HepG2 (cell line): ENCODE data around the gene DNAJC15. TPM values are rescaled to one million over a fixed set of nuclear protein-coding genes. Genes with fewer than 3 reads are reported as not detected.

ENCODE experiments used
- ATF1 ChIP-seq: IDR thresholded peaks from 2 replicates; pipeline ENCODE4 v1.6.1; 2016; ENCODE audit warnings: mild to moderate bottlenecking, control low read depth
- GABPA ChIP-seq, 2 experiments: IDR thresholded peaks; 2 replicates each; pipeline ENCODE4 v1.6.1; 2011 to 2016; ENCODE audit warnings: low read depth in 2 of 2, low read length in 1 of 2, missing biosample characterization in 1 of 2, missing genetic modification characterization in 1 of 2
- GATAD2A ChIP-seq: IDR thresholded peaks from 2 replicates; pipeline ENCODE4 v1.6.1; 2016
- IRF2 ChIP-seq: IDR thresholded peaks from 2 replicates; pipeline ENCODE4 v1.6.1; 2018; ENCODE audit warnings: missing genetic modification reagents, missing compliant biosample characterization
- NFIC ChIP-seq: IDR thresholded peaks from 2 replicates; pipeline ENCODE4 v1.6.1; 2012; ENCODE audit warnings: mild to moderate bottlenecking, low read length, inconsistent platforms
- PHF5A ChIP-seq: IDR thresholded peaks from one replicate; pipeline ENCODE4 v1.6.1; 2018; ENCODE audit warnings: low read depth, missing genetic modification reagents; ENCODE audit not compliant: unreplicated experiment
- ZMYM3 ChIP-seq: sonication (generic); formaldehyde crosslinking; IDR thresholded peaks from 2 replicates; pipeline ENCODE4 v1.5.1; 2020; ENCODE audit warnings: mild to moderate bottlenecking, missing genetic modification reagents
- ZSCAN29 ChIP-seq: sonication (generic); formaldehyde crosslinking; conservative IDR thresholded peaks from 2 replicates; pipeline ENCODE4 v1.4.0; 2020; ENCODE audit warnings: mild to moderate bottlenecking, missing genetic modification reagents
- polyA plus RNA-seq, 8 experiments: library from polyadenylated mRNA; depleted of rRNA in 3 of 8; stranded (reverse) in 7 of 8; unstranded in 1 of 8; fragments of >200 nt; fragmentation: Illumina TruSeq in 4 of 8; extraction: Trizol in 4 of 8; gene quantifications; 2 replicates each; pipeline versions ENCODE4 v1.2.1 to v1.2.3, GENCODE V29; 2011 to 2016; ENCODE audit warnings: low read depth in 4 of 8, missing spikeins in 1 of 8, mixed read lengths in 1 of 8; ENCODE audit not compliant: insufficient read depth in 1 of 8
- total RNA-seq, 5 experiments: library from RNA; depleted of rRNA; stranded (reverse); fragments of >200 nt; fragmentation: Illumina TruSeq; extraction: Trizol; gene quantifications; 2 replicates each; pipeline ENCODE4 v1.2.3, GENCODE V29; 2016; ENCODE audit warnings: low read depth in 1 of 5
- TF ChIP-seq, protein P1 (sequence below): sonication (generic); formaldehyde crosslinking; IDR thresholded peaks from 2 replicates; pipeline ENCODE4 v1.4.0; 2020; ENCODE audit warnings: low read depth, missing genetic modification reagents
- TF ChIP-seq, protein P2 (sequence below): IDR thresholded peaks from 2 replicates; pipeline ENCODE4 v1.4.0; 2020; ENCODE audit warnings: mild to moderate bottlenecking, missing genetic modification reagents
- TF ChIP-seq, protein P3 (sequence below): sonication (generic); formaldehyde crosslinking; IDR thresholded peaks from 2 replicates; pipeline ENCODE4 v1.5.0; 2020; ENCODE audit warnings: missing genetic modification reagents

The DNAJC15 gene
- total and polyA plus RNA-seq, 2 of the 13 experiments (the other 11 are each of a cell fraction or from before 2014, with no cell fraction given): 23.0 to 31.9 TPM

DNA sequence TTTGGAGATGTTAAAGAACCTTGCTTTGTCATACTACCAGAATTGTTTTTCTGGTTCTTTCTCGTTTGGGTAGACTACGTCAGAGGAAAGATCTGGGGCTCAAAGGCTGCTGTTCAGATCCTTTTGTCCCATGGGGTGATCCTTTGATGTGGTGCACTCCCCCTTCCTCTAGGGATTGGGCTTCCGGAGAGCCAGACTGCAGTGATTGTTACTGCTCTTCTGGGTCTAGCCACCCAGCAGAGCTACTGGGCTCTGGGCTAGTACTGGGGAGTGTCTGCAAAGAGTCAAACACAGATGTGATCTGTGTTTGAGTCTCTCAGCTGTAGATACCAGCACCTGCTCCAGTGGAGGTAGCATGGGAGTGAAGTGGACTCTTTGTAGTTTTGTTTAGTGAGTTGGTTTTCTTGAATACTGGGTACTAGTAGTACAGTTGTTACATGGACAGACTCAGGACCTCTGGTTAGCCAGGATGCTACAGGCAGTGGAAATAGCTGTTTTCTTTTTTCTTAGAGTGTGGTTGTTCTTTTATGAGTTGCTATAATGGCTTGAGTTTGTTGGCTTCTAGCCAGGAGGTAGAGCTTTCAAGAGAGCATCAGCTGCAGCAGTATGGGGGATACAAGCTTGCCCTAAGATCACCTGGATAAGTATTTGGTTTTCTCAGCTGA, 34.4 kb downstream of the DNAJC15 start (continued):
- TF ChIP-seq PHF5A (CRISPR knock-in tag) (no peak), IRF2 (CRISPR knock-in tag) (no peak), GABPA (IDR thresholded peaks at IDR 0.05; ENCODE audit: low read depth, low read length) (no peak), GABPA (CRISPR knock-in tag; IDR thresholded peaks at IDR 0.05; ENCODE audit: low read depth) (peak; percentile 64), GATAD2A (CRISPR knock-in tag) (peak; percentile 75), ZMYM3 (CRISPR knock-in tag) (peak; percentile 57; the same call in 1 of the 2 replicates), NFIC (peak; percentile 53; the same call in 1 of the 2 replicates), ZSCAN29 (CRISPR knock-in tag) (0 out of 2 replicates have a peak, but pooled peaks have one; percentile 8), ATF1 (CRISPR knock-in tag) (0 out of 2 replicates have a peak, but pooled peaks have one; percentile 37)
- TF ChIP-seq, protein P1, sequence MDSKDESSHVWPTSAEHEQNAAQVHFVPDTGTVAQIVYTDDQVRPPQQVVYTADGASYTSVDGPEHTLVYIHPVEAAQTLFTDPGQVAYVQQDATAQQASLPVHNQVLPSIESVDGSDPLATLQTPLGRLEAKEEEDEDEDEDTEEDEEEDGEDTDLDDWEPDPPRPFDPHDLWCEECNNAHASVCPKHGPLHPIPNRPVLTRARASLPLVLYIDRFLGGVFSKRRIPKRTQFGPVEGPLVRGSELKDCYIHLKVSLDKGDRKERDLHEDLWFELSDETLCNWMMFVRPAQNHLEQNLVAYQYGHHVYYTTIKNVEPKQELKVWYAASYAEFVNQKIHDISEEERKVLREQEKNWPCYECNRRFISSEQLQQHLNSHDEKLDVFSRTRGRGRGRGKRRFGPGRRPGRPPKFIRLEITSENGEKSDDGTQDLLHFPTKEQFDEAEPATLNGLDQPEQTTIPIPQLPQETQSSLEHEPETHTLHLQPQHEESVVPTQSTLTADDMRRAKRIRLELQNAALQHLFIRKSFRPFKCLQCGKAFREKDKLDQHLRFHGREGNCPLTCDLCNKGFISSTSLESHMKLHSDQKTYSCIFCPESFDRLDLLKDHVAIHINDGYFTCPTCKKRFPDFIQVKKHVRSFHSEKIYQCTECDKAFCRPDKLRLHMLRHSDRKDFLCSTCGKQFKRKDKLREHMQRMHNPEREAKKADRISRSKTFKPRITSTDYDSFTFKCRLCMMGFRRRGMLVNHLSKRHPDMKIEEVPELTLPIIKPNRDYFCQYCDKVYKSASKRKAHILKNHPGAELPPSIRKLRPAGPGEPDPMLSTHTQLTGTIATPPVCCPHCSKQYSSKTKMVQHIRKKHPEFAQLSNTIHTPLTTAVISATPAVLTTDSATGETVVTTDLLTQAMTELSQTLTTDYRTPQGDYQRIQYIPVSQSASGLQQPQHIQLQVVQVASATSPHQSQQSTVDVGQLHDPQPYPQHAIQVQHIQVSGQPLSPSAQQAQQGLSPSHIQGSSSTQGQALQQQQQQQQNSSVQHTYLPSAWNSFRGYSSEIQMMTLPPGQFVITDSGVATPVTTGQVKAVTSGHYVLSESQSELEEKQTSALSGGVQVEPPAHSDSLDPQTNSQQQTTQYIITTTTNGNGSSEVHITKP (CRISPR knock-in tag): 0 out of 2 replicates have a peak, but pooled peaks have one; percentile 30
- TF ChIP-seq, protein P2, sequence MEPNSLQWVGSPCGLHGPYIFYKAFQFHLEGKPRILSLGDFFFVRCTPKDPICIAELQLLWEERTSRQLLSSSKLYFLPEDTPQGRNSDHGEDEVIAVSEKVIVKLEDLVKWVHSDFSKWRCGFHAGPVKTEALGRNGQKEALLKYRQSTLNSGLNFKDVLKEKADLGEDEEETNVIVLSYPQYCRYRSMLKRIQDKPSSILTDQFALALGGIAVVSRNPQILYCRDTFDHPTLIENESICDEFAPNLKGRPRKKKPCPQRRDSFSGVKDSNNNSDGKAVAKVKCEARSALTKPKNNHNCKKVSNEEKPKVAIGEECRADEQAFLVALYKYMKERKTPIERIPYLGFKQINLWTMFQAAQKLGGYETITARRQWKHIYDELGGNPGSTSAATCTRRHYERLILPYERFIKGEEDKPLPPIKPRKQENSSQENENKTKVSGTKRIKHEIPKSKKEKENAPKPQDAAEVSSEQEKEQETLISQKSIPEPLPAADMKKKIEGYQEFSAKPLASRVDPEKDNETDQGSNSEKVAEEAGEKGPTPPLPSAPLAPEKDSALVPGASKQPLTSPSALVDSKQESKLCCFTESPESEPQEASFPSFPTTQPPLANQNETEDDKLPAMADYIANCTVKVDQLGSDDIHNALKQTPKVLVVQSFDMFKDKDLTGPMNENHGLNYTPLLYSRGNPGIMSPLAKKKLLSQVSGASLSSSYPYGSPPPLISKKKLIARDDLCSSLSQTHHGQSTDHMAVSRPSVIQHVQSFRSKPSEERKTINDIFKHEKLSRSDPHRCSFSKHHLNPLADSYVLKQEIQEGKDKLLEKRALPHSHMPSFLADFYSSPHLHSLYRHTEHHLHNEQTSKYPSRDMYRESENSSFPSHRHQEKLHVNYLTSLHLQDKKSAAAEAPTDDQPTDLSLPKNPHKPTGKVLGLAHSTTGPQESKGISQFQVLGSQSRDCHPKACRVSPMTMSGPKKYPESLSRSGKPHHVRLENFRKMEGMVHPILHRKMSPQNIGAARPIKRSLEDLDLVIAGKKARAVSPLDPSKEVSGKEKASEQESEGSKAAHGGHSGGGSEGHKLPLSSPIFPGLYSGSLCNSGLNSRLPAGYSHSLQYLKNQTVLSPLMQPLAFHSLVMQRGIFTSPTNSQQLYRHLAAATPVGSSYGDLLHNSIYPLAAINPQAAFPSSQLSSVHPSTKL (CRISPR knock-in tag): peak; percentile 83
- TF ChIP-seq, protein P3, sequence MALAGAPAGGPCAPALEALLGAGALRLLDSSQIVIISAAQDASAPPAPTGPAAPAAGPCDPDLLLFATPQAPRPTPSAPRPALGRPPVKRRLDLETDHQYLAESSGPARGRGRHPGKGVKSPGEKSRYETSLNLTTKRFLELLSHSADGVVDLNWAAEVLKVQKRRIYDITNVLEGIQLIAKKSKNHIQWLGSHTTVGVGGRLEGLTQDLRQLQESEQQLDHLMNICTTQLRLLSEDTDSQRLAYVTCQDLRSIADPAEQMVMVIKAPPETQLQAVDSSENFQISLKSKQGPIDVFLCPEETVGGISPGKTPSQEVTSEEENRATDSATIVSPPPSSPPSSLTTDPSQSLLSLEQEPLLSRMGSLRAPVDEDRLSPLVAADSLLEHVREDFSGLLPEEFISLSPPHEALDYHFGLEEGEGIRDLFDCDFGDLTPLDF (CRISPR knock-in tag): no peak
